Activated T-cell treated with anti-CD3 and anti-CD28 coated beads for 4 hours (primary cell): ENCODE results near the gene RRM1.
"Not testable (repeated sequence)": the region's sequence is repeated elsewhere in the genome, so short reads cannot be mapped to it uniquely, and the experiment has no call there.

ENCODE experiments used
- DNase-seq: peaks from one replicate; pipeline ENCODE4 v3.0.0-alpha.2; 2020

Gene RRM1

DNA sequence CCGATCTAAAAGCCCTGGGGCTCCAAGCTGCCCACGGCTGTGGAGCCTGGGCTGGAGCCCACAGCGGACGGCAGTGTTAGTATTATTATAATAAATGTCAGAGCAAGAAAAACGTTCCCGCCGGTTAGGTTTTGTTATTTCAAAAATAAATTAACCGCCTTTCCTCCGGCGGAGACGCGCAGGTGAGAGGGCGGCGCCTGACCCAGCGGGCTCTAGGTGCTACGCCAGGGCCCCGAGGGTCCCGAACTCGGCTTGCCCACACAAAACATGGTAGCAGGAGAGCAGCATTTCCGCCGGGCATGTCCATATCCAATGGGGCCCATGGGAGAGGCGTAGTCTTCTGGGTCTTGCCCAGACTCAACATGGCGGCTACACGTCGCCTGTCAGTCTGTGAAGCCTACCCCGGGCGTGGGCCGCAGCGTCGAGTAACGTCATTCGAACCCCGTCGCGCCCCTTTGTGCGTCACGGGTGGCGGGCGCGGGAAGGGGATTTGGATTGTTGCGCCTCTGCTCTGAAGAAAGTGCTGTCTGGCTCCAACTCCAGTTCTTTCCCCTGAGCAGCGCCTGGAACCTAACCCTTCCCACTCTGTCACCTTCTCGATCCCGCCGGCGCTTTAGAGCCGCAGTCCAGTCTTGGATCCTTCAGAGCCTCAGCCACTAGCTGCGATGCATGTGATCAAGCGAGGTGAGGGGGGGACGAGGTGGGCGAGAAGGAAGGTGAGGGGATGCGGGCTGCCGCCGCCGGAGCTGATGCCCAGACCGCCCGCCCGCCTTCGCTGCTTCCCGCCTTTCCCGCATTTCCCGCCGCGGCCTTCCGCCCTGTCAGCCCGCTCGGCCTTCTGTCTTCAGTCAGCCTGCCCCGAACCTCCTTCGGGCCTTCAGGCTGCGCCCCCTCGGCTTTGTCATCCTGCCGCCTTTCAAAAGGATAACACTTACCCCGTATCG is at the start of gene RRM1:
Gene RRM1, plus strand, starts transcription at position 452 of the 944 bp plus-strand sequence. Its CDS starts 214 bp downstream, at position 666.
- DNase-seq: peak; percentile 92

DNA sequence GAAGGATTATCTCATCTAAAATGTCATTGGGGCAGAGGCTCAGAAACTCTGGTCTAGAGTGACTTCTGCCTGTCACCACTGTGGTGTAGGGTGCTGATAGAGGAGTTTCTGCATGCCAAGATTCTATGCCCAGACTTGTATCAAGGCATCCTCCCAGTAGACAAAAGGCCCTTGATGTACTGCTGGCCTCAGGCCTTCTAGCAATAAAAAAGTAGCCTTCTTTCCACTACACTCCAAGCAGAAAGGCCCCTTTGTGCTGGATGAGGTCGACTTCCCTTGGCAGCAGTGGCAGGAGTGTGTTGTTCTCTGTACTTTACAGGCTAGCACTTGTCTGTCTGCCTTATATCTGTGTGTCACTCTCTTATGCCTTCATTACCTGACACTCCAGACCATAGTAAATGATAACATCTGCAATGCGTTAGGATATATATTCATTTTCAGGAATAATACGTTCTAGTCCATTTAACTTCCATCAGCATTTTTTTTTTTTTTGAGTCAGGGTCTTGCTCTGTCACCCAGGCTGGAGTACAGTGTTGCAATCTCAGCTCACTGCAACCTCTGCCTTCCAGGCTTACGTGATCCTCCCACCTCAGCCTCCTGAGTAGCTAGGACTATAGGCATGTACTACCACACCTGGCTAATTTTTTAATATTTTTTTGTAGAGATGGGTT is 49.5 kb upstream of the RRM1 start:
- DNase-seq: no peak

DNA sequence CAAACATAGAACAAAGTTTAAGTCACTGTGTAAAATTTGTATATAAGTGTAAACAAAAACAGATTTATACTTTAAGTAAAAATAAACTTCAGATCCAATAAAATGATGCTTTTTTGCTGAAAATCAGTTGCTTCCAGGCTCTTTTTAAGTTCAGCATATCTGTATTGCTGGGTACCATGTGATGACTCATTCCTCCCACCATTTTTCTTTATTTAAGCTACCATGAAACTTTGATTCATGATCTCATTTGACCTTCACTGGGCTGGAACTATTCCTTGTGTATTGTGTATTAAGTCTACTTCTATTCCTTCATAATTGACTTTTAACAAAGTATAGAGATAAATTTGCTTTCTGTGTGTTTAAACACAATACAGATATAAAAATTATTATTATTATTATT is 46.3 kb upstream of the RRM1 start:
- no peak for DNase-seq

DNA sequence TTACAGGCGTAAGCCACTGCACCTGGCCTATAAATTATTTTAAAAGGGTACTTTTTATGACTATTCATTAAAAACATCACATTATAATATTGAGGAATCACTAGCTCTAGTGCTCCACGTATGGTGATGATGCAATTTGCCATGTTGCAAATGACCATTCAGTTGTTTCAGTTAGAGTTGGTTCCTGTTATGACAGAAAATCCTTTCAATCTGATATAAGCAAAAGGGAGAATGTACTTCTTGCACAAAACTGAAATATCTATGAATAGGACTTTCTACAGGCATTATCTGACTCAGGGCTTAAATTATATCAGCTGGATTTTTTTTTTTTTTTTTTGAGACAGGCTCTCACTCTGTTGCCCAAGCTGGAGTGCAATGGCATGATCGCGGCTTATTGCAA is 45.6 kb upstream of the RRM1 start:
- DNase-seq: no peak

DNA sequence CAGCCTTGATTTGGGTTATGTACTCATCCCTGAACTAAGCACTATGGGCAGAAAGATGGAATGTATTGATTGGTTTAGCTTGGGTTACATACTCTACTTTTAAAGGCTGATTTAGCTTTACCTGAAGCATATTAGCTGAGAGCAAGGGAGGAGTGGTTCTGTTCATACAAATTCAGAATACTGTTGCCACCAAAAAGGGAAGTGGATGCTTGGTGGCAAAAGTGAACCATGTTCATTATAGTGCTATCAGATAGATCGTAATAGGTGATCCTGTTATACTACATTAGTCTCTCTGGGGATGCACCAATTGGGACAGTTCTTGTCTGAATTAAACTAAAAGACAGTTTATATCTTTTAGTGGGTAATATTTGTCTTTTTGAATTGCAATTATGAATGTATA is 44.5 kb upstream of the RRM1 start:
- DNase-seq: no peak

DNA sequence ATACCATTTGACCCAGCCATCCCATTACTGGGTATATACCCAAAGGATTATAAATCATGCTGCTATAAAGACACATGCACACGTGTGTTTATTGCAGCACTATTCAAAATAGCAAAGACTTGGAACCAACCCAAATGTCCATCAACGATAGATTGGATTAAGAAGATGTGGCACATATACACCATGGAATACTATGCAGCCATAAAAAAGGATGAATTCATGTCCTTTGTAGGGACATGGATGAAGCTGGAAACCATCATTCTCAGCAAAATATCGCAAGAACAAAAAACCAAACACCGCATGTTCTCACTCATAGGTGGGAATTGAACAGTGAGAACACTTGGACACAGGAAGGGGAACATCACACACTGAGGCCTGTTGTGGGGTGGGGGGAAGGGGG is 41.4 kb upstream of the RRM1 start:
- not testable (repeated sequence) for DNase-seq

DNA sequence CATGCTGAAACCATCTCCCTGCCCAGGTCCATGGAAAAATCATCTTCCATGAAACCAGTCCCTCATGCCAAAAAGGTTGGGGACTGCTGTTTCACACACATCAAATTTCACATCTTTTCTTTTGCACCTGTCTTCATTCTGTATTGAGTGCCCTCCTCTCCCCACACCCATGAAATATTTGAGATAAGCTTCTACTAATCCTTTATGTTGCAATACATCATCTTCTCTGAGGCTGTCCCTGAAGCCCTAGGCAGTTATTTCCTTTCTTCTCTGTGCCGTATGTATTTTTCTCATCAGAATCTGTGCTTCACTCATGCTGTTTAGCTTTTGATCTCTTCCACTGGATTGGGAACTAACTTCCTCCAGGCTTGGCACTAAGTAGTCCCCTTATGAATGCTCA is 40.0 kb upstream of the RRM1 start:
- no peak for DNase-seq

DNA sequence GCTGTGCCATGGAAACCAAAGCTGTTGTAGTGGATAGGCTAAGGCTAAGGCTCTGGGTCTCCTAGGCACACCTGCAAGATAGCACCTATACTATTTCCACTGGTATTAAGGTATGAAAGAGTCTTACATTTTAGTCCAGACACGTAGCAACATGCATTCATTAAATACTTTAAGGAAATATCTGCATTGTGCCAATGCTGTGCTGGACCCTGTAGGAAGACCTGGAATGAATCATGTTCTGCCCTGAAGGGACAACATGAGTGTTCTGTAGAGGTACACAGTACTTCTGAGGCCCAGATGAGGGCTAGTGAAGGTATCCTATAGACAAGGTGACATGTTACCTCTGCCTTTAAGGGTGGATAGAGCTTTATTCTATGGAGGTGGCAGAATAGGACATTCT is 35.2 kb upstream of the RRM1 start:
- DNase-seq: no peak

DNA sequence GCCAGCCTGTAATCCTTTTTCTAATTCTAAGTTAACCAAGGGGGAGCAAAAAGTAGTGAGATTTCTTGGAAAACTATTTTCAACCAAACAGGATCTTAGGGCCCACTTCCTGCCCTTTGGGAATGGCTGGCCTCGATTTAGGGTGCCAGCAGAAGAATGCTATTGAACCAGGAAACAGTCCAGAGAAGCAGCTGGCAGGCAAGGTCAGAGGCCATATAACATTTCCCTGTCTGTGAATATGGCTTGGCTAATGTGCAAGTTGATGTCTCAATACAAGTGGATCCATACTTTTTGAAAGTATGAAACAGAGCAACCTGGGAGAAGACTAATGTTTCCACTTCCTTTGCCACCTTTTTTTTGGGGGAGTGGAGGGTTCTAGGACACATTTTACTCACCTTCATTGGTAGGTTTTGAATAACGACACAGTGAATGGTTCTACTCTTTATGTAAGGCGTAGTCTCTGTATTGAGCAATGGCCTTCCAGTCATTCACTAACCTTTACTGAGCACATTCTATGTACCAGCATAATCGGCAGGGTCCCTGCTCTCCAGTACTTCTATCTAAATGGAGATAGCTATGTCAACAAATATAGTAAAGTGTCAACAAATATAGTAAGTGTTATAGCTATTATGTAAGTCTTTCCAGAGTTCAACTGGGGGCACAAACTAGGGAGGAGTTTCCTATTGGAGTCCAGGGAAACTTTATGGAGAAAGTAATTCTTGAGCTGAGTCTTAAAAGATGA is 34.2 kb upstream of the RRM1 start:
- no peak for DNase-seq

DNA sequence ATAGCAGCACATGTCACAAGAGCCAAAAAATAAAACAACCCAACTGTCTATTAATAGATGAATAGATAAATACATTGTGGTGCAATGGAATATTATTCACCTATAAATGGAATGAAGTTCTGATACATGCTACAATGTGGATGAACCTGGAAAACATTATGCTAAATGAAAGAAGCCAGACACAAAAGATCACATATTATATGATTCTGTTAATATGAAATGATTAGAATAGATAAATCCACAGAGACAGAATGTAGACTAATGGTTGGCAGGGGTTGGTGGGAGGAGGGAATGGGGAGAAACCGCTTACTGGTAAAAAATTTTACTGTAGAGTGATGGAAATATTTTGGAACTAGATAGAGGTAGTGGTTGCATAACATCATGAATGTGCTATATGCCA is 32.9 kb upstream of the RRM1 start:
- DNase-seq: no peak

DNA sequence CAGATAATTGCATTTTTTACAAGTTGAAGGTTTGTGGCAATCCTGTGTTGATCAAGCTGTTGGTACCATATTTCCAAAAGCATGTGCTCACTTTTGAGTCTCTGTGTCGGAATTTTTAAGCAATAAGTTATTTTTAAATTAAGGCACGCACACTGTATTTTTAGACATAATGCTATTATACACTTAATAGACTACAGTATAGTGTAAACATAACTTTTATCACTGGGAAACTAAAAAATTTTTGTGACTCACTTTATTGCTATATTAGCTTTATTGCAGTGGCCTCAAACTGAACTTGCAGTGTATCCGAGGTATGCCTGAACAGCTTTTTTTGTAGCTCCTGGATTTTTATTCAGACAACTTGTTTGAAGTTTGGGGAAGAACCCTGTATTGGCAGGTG is 31.3 kb upstream of the RRM1 start:
- DNase-seq: no peak

DNA sequence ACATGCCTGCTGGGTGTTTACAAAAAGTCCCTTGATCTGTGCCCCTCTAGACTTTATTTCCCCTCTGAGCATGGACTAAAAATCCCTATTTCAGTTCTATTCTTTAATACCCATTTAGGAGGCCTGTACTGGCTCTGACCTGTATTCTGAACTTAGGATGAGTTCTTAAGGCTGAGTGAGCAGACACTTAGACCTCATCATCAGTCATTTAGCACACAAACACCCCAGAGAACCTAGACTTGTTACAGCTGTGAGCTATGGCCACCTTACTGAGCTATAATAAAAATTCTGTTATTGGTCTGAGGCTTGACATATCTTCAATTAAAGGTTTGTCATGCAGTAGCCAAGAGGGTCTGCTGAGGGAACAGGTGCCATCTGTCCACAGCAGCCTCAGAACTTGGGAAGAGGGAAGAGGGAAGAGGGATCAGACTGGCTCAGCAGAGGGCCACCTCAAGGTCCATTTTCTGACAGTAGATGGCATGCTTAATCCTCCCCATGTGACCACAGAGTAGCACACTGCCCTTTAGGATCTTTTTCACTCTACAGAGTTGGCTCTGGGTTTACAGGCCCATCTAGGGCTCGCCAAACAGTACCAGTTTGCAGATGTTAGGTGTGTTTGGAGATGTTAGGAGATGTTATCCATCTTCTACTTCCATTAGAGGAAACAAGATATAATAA is 30.2 kb upstream of the RRM1 start:
- no peak for DNase-seq

DNA sequence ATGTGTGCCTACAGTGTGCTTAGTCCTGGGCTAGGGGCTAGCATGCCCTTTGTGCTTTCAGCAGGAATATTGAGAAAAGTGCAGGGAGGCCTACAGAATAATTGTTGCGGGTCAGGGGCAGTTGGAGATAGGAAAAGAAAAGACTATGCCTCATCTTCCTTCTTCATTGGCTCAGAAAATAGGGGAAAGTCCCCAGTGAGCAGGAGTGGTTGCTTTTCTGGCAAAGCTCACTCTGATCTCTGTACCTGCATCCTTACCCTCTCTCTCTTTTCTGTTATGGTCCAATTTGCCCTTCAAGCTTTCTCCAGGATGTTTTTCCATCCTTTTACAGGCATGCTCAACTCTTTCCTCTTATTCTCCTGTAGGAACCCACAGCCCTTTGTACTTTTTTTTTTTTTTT is 29.5 kb upstream of the RRM1 start:
- DNase-seq: no peak

DNA sequence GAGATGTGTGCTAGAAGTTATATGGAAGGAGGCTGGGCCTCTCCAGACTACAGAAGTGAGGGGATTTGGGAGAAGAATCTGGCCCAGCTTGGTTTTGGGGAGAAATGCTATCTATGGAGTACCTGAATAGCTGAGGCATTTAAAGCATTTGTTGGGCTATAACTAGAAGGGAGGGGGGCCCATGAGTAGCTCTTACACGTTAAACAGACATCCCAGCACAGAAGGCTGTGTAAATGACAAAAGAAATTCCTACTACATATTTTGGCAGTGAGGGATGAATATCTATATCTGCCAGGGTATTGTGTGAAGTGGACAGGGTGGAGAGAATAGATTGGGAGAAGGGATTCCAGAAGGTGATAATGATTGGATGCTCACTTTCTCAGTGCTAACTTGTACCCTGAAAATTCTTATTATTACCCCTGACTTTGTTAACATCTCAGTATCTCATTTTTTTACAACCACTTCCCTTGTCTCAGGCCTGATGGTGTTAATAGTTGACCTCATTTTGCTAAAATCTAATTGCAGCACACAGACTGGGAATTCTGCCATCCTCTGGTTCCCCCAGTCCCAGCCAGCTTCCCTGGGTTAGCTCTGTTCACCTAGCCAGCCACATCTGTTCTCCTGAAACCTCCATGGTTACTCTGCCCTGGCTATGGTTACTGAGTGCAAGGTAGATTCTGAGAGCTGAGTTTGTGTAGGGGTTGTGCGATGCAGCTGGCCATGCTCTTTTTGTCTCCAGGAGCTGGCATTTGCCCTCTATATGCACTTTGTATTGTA is 28.8 kb upstream of the RRM1 start:
- DNase-seq: no peak

DNA sequence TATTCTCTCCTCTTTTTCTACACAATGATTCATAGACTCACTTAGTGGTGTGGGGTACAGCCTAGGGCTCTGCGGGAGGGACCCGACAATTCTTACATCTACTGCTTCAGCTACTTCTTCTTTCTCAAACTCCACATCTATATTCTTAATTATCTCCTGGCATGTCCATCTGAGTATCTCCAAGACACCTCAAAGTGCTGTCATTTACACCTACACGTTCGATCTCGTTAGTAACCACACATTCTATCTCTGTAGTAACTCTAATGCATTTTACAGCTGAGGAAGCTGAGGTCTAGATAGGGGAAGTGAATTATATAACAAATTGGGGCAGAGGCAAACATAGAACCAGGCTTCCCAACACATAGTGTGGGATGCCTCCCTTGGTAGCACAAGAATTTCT is 27.7 kb upstream of the RRM1 start:
- DNase-seq: no peak

DNA sequence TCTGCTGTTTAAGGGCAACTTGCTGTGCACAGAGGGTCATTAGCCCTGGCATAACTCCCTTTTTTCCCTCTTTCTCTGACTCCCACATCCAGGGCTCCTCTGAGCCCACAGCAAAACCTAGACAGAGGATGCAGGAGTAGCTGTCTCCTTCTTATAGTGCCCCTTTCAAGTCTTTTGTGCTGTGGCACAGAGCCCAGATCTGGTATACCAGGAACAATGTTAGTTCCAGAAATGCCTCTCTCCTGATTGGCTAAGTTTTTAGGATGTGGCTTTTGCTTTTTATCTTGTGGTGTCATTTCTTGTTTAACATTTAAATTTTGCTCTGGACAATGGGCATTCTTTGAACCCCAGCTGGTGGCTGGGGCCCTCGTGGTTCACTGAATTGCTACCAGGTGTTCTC is 25.6 kb upstream of the RRM1 start:
- no peak for DNase-seq

DNA sequence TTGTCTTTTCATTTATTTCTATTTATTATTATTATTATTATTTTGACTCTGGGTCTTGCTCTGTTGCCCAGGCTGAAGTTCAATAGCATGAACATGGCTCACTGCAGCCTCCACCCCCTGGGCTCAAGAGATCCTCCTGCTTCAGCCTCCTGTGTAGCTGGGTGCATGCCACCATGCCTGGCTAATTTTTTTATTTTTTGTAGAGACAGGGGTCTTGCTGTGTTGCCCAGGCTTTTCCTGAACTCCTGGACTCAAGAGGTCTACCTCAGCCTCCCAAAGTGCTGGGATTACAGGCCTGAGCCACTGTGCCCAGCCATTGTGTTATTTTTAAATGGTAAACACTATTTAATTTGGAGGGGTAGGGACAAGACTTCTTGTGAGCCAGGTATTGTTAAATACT is 23.3 kb upstream of the RRM1 start:
- DNase-seq: no peak

DNA sequence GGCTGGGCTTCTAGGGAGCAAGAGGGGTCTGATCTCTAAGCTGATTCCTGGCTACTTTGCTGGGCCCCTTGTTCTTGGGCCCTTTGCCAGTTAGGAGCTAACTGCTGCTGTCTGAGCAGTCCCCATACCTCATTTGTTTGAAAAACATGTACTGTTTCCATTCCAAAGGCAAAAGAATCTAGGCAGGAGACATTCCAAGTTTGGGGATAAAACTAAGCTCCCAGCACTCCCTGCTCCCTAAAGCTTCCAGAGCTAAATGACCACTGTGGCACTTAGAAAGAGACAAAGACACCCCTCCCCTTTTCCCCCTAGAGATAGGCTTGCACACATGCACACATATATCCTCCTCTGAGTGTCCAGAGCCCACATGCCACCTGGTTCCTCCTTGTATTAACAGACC is 22.7 kb upstream of the RRM1 start:
- DNase-seq: no peak

DNA sequence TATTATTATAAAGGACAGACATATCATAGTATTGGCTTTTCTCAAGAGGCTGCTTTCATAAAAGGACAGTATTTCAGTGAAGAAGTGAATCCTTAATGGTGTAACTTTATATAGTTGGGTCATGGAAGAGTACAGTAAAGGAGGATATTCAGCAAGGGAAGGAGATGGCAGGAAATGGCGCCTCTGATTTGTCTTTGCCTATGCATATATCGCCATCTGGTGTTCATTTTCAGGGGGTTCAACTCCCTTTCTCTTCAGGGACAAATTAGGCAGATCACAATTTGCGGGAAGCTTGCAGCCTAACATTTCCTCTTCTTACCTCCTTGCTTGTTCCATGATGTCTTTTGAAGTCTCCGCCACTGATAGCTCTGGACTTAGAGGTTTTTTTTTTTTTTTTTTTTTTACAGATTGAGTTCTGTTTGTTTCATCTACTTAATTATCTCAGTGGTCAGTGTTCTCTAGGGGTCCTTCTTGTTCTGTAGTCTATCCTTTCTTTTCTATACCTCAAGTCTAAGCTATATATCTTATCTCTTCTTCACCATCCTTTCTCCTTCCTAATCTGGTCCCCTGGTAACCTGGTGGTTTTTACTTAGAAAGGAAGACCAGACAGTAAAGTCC is 21.8 kb upstream of the RRM1 start:
- peak; percentile 31 for DNase-seq

DNA sequence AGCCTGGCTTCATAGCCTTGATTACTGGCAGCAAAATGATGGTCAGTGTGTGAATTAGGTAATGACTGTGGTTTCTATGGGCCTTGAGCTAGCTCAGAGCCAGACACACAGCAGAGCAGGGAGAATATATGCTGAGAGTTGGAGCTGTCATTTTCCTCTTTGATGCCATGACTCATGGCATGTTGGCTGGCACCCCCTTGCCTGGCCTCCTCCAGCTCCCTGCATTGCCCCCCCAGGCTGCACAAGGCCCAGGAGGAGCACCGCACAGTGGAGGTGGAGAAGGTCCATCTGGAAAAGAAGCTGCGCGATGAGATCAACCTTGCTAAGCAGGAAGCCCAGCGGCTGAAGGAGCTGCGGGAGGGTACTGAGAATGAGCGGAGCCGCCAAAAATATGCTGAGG is 20.3 kb upstream of the RRM1 start:
- no peak for DNase-seq

DNA sequence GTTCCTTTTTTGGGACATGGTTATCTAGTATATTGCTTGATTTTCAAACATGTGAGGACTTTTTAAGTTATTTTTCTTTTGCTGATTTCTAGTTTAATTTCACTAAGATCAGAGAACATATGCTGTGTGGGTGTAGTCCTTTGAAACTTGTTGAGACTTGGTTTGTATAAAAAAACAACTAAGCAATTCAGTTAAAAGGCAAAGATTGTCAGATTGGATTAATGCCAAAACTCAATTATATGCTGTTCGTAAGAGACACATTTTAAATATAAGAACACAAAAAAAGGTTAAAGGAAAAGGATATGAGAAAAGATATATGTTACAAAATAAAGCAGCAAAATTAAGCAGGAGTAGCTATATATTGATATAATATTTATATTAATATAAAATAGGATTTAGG is 17.8 kb upstream of the RRM1 start:
- no peak for DNase-seq

DNA sequence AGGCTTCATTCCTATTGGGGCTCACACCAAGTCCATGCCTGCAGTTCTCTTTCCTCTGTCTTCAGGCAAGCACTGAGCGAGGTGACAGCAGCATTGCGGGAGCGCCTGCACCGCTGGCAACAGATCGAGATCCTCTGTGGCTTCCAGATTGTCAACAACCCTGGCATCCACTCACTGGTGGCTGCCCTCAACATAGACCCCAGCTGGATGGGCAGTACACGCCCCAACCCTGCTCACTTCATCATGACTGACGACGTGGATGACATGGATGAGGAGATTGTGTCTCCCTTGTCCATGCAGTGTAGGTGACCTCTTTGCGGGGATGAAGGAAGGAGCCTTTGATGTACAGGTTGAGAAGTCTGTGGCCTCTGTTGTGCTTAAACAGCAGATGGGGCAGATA is 11.4 kb upstream of the RRM1 start:
- DNase-seq: no peak
